ENCODE measurements around the gene CCDC154. TPM values are rescaled to one million over a fixed set of nuclear protein-coding genes. Genes with fewer than 3 reads are reported as not detected.

CCDC154 gene
- polyA plus RNA-seq, 1 donor (not counting 4 experiments of a cell fraction or from before 2014, with no cell fraction given), result 0.46 TPM

GRCh38 chr16:1477033-1477432, 32.7 kb upstream of the CCDC154 start:
- no peaks in the 10 kb centered on the region for H3K36me3 ChIP-seq (ENCODE audit: control insufficient read depth in 2 of 2, extremely low read depth in 1 of 2, insufficient read depth in 2 of 2, low read length in 2 of 2)
- no peak overlapping the region for H3K9ac ChIP-seq (ENCODE audit: control insufficient read depth, extremely low read depth, insufficient read depth, low read length)
- H3K9me3 ChIP-seq (ENCODE audit: control insufficient read depth, low read depth, low read length), result no peaks in the 10 kb centered on the region
- TF ChIP-seq EZH2 (IDR thresholded peaks at IDR 0.05; ENCODE audit: low read length) (no peak), CTCF (optimal IDR thresholded peaks at IDR 0.05 in 1 of 3, IDR thresholded peaks at IDR 0.05 in 1 of 3, conservative IDR thresholded peaks at IDR 0.05 in 1 of 3; ENCODE audit: extremely low read depth in 1 of 3, insufficient read depth in 2 of 3, low read length in 3 of 3) (no peak)
- peaks cover 14% of the 10 kb centered on the region for H3K4me1 ChIP-seq (ENCODE audit: control insufficient read depth, extremely low read depth, insufficient read depth, low read length)
- no peak overlapping the region for H3K27ac ChIP-seq (ENCODE audit: control insufficient read depth, insufficient read depth, low read length)
- dilution Hi-C loops (cut with MboI; ENCODE audit: extremely low pct_ligation_motif_present, low sequenced_read_pairs), result no loop called here
- H3K79me2 ChIP-seq (ENCODE audit: control insufficient read depth, insufficient read depth, low read length), result peaks cover 13% of the 10 kb centered on the region
- H3K9me1 ChIP-seq (ENCODE audit: control insufficient read depth, extremely low read depth, insufficient read depth, low read length), result no peaks in the 10 kb centered on the region
- no peaks in the 10 kb centered on the region for H4K20me1 ChIP-seq (ENCODE audit: control insufficient read depth, extremely low read depth, insufficient read depth, low read length)
- no peak for DNase-seq (ENCODE audit: low read depth, low spot score)
- H2AFZ ChIP-seq (ENCODE audit: control insufficient read depth, low read length), result no peak overlapping the region
- no peaks in the 10 kb centered on the region for H3K27me3 ChIP-seq (ENCODE audit: control insufficient read depth, extremely low read depth, insufficient read depth, low read length)
- H3K4me3 ChIP-seq (ENCODE audit: control insufficient read depth in 2 of 3, extremely low read depth in 1 of 3, insufficient read depth in 2 of 3, low read depth in 1 of 3, low read length in 3 of 3), result no peak overlapping the region
- no peak for FAIRE-seq
- H3K4me2 ChIP-seq (ENCODE audit: control insufficient read depth, extremely low read depth, insufficient read depth, low read depth, low read length), result no peak overlapping the region

DNA sequence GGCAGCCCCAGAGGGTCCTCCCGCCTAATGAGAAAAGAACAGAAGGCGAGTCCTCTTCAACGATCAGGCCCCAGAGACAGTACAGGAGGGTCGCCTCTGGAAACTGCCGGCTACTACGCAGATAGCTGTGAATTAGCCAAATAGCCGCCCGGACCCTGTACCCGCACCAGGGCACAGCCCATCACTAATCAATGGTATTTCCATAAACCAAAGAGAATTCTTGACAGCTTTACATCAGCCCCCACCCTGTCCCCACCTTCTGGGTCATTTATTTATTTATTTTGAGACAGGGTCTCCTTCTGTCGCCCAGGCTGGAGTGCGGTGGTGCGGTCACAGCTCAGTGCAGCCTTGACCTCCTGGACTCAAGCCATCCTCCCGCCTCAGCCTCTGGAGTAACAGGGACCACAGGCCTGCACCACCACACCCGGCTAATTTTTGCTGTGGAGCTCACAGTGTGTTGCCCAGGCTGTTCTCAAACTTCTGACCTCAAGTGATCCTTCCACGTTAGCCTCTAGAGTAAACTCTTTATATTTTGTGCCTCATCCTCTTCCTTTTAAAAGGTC, 31.3 kb upstream of the CCDC154 start:
- no peak for DNase-seq (ENCODE audit: low read depth, low spot score)
- Histone ChIP-seq H2AFZ (ENCODE audit: control insufficient read depth, low read length) (peak overlapping the region; percentile 65), H3K9me1 (ENCODE audit: control insufficient read depth, extremely low read depth, insufficient read depth, low read length) (no peaks in the 10 kb centered on the region), H3K27me3 (ENCODE audit: control insufficient read depth, extremely low read depth, insufficient read depth, low read length) (no peaks in the 10 kb centered on the region), H3K4me2 (ENCODE audit: control insufficient read depth, extremely low read depth, insufficient read depth, low read depth, low read length) (peak overlapping the region; percentile 97), H3K27ac (ENCODE audit: control insufficient read depth, insufficient read depth, low read length) (peak overlapping the region; percentile 77), H3K4me1 (ENCODE audit: control insufficient read depth, extremely low read depth, insufficient read depth, low read length) (peaks cover 14% of the 10 kb centered on the region), H4K20me1 (ENCODE audit: control insufficient read depth, extremely low read depth, insufficient read depth, low read length) (no peaks in the 10 kb centered on the region), H3K9ac (ENCODE audit: control insufficient read depth, extremely low read depth, insufficient read depth, low read length) (peak overlapping the region; percentile 89), H3K36me3 (ENCODE audit: control insufficient read depth in 2 of 2, extremely low read depth in 1 of 2, insufficient read depth in 2 of 2, low read length in 2 of 2) (no peaks in the 10 kb centered on the region), H3K9me3 (ENCODE audit: control insufficient read depth, low read depth, low read length) (no peaks in the 10 kb centered on the region), H3K4me3 (ENCODE audit: control insufficient read depth in 2 of 3, extremely low read depth in 1 of 3, insufficient read depth in 2 of 3, low read depth in 1 of 3, low read length in 3 of 3) (peak overlapping the region; percentile 67 to 84 (median 76)), H3K79me2 (ENCODE audit: control insufficient read depth, insufficient read depth, low read length) (peaks cover 26% of the 10 kb centered on the region)
- FAIRE-seq, result no peak
- TF ChIP-seq CTCF (optimal IDR thresholded peaks at IDR 0.05 in 1 of 3, IDR thresholded peaks at IDR 0.05 in 1 of 3, conservative IDR thresholded peaks at IDR 0.05 in 1 of 3; ENCODE audit: extremely low read depth in 1 of 3, insufficient read depth in 2 of 3, low read length in 3 of 3) (no peak), EZH2 (IDR thresholded peaks at IDR 0.05; ENCODE audit: low read length) (no peak)
- dilution Hi-C loops (cut with MboI; ENCODE audit: extremely low pct_ligation_motif_present, low sequenced_read_pairs), result no loop called here
